NCI-H1930 (cell line): ENCODE measurements around the gene PGAP6.
"Not testable (repeated sequence)": the region's sequence is repeated elsewhere in the genome, so short reads cannot be mapped to it uniquely, and the experiment has no call there.

ENCODE experiments used
- DNase-seq, 2 experiments: peaks; one replicate each; lab custom pipeline; 2025; lab: John Stamatoyannopoulos, UW

The PGAP6 gene

GRCh38 chr16:367333-367903 is 14.4 kb downstream of the PGAP6 start:
- no peak for DNase-seq

- DNase-seq: no peak
Measured at GRCh38 chr16:366476-366875, 15.3 kb downstream of the PGAP6 start.

GRCh38 chr16:364595-365491 is 16.9 kb downstream of the PGAP6 start:
- DNase-seq: no peak

GRCh38 chr16:363766-364490 is 17.9 kb downstream of the PGAP6 start:
- no peak for DNase-seq

GRCh38 chr16:363110-363765 is 18.5 kb downstream of the PGAP6 start:
- DNase-seq: no peak

- not testable (repeated sequence) for DNase-seq
Measured at GRCh38 chr16:362702-362999, 19.1 kb downstream of the PGAP6 start.

- peak; percentile 85 for DNase-seq
Measured at GRCh38 chr16:361872-362701, 19.7 kb downstream of the PGAP6 start.

- no peak for DNase-seq
Measured at GRCh38 chr16:361341-361871, 20.4 kb downstream of the PGAP6 start.

GRCh38 chr16:360698-361336 is 21.0 kb downstream of the PGAP6 start:
- no peak for DNase-seq

- no peak for DNase-seq
Measured at GRCh38 chr16:359871-360697, 21.7 kb downstream of the PGAP6 start.

GRCh38 chr16:359067-359763 is 22.6 kb downstream of the PGAP6 start:
- no peak for DNase-seq

- DNase-seq: no peak
Measured at GRCh38 chr16:356741-357140, 25.0 kb downstream of the PGAP6 start.

GRCh38 chr16:354971-355461 is 26.8 kb downstream of the PGAP6 start:
- DNase-seq: no peak

- no peak for DNase-seq
Measured at GRCh38 chr16:354291-354881, 27.4 kb downstream of the PGAP6 start.

GRCh38 chr16:353404-354290 is 28.1 kb downstream of the PGAP6 start:
- no peak for DNase-seq

- DNase-seq: peak; percentile 99
Measured at GRCh38 chr16:352547-353403, 29.0 kb downstream of the PGAP6 start, which contains the start of gene AXIN1. TSS of gene AXIN1 (minus strand) at chr16:352723. CDS start at chr16:347025, 5,698 bp downstream.
